CD4-positive, alpha-beta T cell treated with Interleukin-21 for 1 hour (primary cell): Measurements from ENCODE around the gene SOX9.

Experiments
- DNase-seq: peaks from one replicate; pipeline ENCODE4 v3.0.0-alpha.2; 2020

SOX9 gene

DNA sequence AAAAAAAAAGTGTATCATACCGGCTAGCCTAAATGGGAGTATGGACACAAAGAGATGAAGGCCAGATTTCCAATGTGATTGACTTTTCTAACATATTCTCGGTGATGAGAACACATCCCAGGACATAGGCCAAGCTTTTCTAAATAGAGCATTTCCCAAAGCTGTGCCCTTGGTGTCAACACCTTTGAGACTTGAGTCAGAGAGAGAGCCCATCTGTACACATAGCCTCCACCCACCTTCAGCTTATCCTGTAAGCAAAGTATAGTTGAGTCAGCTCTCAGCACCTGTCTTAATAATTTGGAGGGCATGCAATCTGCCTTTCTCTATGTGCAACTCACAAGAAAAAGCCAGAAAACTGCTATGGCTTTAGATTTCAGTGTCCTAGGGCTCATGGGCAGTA, 42.7 kb downstream of the SOX9 start:
- DNase-seq, result no peak

DNA sequence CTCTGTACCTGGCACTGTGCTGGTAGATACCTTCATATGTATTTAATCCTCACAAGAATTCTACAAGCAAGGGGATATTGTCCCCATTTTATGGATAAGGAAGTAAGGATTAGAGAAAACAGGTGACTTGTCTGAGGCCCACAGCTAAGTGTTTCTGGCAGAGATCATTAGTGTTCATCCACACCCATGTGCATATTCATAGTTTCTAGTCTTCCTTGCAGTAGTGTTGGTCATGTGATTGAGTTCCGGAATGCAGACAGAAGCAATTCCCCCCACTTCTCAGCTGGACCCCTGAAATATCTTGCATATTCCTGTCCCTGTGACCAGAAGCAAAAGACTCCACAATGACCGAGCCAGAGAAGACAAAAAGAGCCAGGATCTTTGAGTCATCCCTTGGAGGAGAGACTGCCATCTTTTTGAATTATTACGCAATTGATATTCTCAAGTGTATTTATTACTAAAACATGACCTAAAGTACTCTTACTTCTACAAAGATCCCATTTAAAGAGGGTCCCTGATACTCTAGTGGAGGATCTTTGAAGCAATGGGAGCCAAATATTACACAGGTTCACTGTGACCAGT, 43.4 kb downstream of the SOX9 start:
- no peak for DNase-seq

DNA sequence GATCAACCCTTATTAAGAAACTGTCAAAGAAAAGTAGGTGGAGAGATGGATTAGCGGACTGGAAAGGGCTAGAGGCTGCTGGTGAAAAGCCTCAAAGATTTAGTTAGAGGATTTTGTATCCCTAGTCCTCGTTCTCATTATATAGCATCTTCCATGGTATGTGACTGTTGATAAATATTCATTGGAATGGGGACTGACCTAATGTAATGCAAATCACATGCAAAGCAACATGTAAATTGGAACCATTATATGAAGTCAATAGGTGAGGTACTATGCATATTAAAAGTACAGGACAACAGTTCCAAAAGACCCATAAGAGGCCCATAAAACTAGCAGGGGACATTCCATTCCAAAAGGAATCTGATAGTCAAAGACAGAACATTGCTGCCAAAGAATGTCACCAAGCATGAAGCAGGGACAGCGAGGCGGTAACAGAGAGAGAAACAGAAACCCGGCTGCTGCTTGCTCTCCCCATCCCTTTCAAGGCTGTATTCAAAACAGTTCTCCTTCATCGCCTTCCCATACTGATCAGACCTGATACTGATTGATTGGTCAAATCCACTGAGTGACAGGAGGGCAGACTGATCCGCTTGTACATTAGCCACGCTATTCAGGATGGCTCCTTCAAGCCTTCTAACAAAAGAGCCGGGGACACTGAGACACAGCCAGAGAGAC, 44.5 kb downstream of the SOX9 start:
- DNase-seq, result no peak

DNA sequence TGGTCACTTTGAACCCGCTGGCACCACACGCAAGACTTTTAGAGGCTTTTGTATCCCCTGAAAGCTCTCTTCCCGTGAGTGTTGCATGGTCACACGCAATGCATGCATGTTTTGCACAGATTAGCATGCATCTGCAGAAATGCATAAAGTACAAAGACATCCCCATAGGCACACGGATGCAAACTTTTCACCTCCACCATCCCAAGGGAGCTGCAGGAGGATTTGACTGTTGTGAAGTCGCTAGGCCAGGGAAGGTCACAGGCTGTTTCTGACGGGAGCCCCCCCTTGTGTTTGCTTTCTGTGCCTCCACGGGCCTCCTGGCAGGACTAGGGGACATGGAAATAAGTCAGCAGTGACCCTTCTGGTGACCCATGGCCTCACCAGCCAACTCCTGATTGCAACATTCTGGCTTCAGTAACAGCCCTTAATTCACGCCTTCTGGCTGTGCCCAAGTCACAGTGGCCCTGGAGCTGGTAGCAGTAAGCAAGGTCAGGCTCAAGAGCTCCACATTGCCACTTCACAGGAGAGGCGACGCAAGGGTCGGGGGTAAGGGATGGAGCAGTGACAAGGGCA, 45.1 kb downstream of the SOX9 start:
- no peak for DNase-seq

DNA sequence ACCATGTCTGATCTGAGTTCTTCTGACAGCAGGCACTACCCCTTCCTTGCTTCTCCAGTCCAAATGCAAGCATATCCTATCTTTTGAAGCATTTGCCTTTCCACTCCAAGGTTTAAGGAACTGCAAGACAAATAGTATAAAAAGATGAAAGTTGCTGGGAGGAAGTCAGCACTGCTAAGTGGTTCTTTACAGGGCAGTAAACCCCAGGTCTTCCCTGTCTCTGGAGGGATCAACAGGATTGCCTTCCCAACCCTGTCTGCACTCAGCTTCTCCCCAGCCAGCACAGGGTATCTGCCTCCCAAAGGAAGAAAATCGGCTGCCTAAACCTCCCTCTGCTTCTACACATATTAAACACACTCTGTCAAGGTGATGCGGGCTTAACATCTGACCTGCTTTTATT, 46.8 kb downstream of the SOX9 start:
- no peak for DNase-seq

DNA sequence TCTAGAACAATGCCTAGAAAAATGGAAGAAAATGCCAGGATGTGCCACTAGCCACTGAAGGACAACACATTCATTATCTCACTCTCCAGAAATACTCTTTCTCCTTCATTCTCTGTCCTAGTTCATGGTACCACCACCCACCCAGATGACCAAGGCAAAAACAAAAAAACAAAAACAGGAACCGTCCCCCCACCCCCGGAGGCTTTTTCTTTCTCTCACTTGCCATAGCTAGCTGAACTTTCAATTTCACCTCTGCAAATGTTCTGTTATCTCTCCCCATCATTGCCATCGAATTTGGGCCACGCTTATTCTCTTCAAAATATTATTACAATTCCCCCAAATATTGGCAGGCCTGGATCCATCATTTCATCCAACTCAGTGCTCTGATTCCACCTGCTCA, 49.0 kb downstream of the SOX9 start:
- no peak for DNase-seq

DNA sequence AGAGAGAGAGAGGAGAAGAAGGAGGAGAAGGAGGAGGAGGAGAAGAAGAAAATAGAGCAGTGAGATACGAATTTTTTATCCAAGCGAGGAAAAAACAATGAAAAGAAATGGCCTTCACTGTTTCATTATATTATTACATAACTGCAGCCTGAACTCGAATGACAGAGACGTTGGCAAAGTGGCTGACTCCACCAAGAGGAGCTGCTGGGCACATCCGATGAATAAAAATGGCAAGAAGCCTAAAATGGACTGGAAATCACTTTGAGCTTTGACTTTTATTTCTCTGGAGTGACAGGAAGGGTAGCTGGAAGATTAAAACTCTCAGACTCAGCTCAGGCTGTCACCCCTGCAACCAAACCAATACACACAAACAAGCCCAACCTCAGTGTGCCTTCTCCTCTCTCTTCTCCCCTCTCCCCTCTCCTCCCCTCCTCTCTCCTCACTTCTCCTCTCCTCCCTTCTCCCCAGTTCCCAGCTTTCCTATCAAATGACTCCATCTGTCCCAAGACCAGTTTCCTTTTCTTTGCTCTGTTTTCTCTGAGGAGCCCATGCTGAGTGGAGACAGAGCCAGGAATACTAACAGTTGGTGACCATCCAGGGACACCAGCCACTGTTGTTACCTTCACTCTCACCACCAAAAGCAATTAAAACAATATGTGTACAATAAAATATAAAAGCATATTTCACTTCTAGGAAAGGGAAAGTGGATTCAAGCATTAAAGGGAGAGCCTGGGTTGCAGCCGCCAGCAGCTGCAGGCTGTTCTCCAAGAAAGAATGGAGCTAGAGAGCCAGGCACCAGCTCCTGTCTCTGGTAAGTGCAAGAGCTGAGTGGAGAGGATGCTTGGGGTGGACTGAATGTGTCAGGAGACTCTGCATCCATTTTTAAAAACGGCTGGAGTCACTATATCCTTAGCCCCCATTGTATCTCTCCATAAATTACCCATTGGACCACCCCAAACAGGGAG, 51.2 kb downstream of the SOX9 start:
- DNase-seq, result no peak

DNA sequence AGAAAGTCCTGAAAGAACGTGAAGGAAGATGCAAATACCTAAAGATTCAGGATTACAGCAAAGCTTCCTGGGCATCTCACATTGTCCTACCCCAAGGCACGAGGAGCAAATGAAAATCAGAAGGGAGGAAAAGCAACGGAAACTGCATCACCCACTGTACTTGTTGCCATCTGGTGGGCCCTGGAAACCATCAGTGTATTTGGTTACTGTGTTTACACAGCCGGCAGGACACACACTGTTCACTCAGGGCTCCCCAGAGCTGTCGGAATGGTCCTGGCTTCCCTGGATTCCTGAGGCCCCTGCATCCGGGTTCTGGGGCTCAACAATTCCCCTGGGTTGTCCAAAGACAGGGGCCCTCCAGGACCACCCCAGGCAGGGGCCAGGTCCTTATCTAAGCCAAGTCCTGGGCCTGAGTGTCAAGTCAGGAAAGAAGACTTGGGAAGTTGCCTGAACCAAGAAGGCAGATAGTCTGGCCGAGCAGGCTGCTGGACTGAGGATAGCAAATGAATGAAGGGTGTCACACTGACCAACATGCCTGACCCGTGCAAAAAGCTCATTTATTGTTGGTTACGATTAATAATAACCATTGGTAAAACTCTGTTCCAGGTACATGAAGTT, 52.8 kb downstream of the SOX9 start:
- DNase-seq, result no peak

DNA sequence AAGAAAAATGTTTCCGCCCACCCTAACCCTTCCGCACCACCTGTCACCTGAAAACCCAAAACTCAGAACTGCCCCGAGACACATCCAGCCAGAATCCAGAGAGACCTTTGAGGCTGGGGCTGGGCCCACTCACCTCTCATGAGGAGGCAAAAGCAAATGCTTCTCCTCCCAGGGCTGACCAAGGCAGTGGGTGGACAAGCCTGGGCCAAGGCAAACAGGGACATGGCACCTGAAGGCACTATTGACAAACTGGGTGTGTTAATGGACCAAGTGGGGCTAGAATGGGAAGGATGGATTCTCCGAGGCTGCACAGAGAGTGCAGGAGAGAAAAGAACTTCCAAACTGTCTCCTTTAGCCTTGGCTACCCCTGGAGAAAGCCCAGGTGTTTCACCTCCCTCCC, 54.4 kb downstream of the SOX9 start:
- DNase-seq, result no peak
